ENCODE results near the gene EIF3A. TPM values are rescaled to one million over a fixed set of nuclear protein-coding genes. Genes with fewer than 3 reads are reported as not detected.

EIF3A gene
- total and polyA plus RNA-seq, 2 of the 8 experiments (the other 6 are each of a cell fraction or from before 2014, with no cell fraction given): 26.8 to 209 TPM

GRCh38 chr10:119100434-119101238 is 20.0 kb upstream of the EIF3A start:
- H2BK120ac ChIP-seq (replicated peaks; ENCODE audit: low read depth, low read length): no peak overlapping the region
- no peak overlapping the region for H4K91ac ChIP-seq (replicated peaks; ENCODE audit: insufficient read length, low read length)
- DNase-seq (ENCODE audit: low read depth in 1 of 2, low spot score in 2 of 2) (no peak), FAIRE-seq (no peak)
- CTCF ChIA-PET (ENCODE audit: partially characterized antibody): interaction anchor here (0.6 to 1.7 kb wide), 7 partner anchors 16 to 389 kb away, joined by 3 to 5 read pairs (median 3); no protein-coding TSS in a partner anchor
- H2AK5ac ChIP-seq (ENCODE audit: low read depth, low read length): no peak overlapping the region
- H2BK15ac ChIP-seq (ENCODE audit: low read length): no peak overlapping the region
- no peak overlapping the region for H2AFZ ChIP-seq (ENCODE audit: low read length)
- no peak overlapping the region for H3K23ac ChIP-seq (ENCODE audit: insufficient read length)
- H3K4me1 ChIP-seq (replicated peaks in 1 of 4; ENCODE audit: control insufficient read depth in 3 of 4, insufficient read depth in 4 of 4, low read length in 3 of 4): peaks cover 0 to 3% (median 0%) of the 10 kb centered on the region in 4 experiments; a peak in 1 of 7 replicates
- H3K27me3 ChIP-seq (replicated peaks in 1 of 4; ENCODE audit: control insufficient read depth in 3 of 4, extremely low read depth in 1 of 4, insufficient read depth in 3 of 4, low read length in 3 of 4): no peaks in the 10 kb centered on the region
- no peaks in the 10 kb centered on the region for H3K79me1 ChIP-seq (ENCODE audit: low read depth, low read length)
- no peak overlapping the region for H2BK12ac ChIP-seq (ENCODE audit: low read depth, low read length)
- no peak overlapping the region for H3K18ac ChIP-seq (ENCODE audit: extremely low read depth, low read length)
- no peak overlapping the region for H2BK5ac ChIP-seq (ENCODE audit: low read depth, low read length)
- H4K8ac ChIP-seq (ENCODE audit: extremely low read depth, insufficient read depth, low read length): no peak overlapping the region
- H3K9ac ChIP-seq (replicated peaks in 1 of 4; ENCODE audit: extremely low read depth in 1 of 4, low read depth in 3 of 4, low read length in 3 of 4): no peak overlapping the region
- 84% methylated on average over 3 of the region's 3 CpGs; no CpG with 5 or more reads in 1 of the 2 experiments for WGBS, 2 experiments (ENCODE audit: extremely low coverage in 1 of 2, insufficient coverage in 1 of 2, insufficient read length in 1 of 2, insufficient replicate concordance in 2 of 2, low coverage in 1 of 2, low lambda C conversion rate in 2 of 2, missing lambda C conversion rate in 1 of 2)
- H4K5ac ChIP-seq (ENCODE audit: insufficient read length, low read depth, low read length): no peak overlapping the region
- no peak overlapping the region for H3K27ac ChIP-seq (ENCODE audit: low read depth, low read length)
- no peak overlapping the region for H3K56ac ChIP-seq (replicated peaks; ENCODE audit: insufficient read length, low read depth, low read length)
- TF ChIP-seq E2F6 (IDR thresholded peaks at IDR 0.05) (no peak), NRF1 (IDR thresholded peaks at IDR 0.05; ENCODE audit: low read depth, low read length) (no peak), TBP (IDR thresholded peaks at IDR 0.05; ENCODE audit: low read depth, low read length) (no peak), SP2 (IDR thresholded peaks at IDR 0.05; ENCODE audit: low read length) (no peak), SIN3A (conservative IDR thresholded peaks at IDR 0.05 in 1 of 2, IDR thresholded peaks at IDR 0.05 in 1 of 2; ENCODE audit: low read depth in 1 of 2, low read length in 2 of 2) (no peak), SIRT6 (IDR thresholded peaks at IDR 0.05; ENCODE audit: low read length) (no peak), POLR2AphosphoS5 (IDR thresholded peaks at IDR 0.05; ENCODE audit: low read depth, low read length) (no peak), GTF2F1 (IDR thresholded peaks at IDR 0.05; ENCODE audit: borderline replicate concordance, low read depth, low read length) (no peak), CREB1 (IDR thresholded peaks at IDR 0.05) (no peak)
- H3K23me2 ChIP-seq (ENCODE audit: low read depth, low read length): peaks cover 6% of the 10 kb centered on the region; the same call in 1 of the 2 replicates
- POLR2A ChIA-PET (ENCODE audit: partially characterized antibody): interaction anchor here (0.6 to 1.3 kb wide), 4 partner anchors 18 to 685 kb away, joined by 3 to 7 read pairs (median 4); partner anchors contain the start of gene EIF3A
- peaks cover 0 to 10% of the 10 kb centered on the region in 2 experiments; a peak in 2 of 4 replicates for H3K79me2 ChIP-seq (ENCODE audit: control insufficient read depth in 1 of 2, insufficient read depth in 2 of 2, low read length in 2 of 2)
- H3K4me2 ChIP-seq (ENCODE audit: insufficient read depth in 1 of 2, low read depth in 2 of 2, low read length in 2 of 2): no peak overlapping the region
- no peak overlapping the region for H3K4ac ChIP-seq (replicated peaks; ENCODE audit: insufficient read length, low read depth, low read length)
- H2BK20ac ChIP-seq (ENCODE audit: low read length): no peak overlapping the region
- H3K36me3 ChIP-seq (ENCODE audit: control insufficient read depth in 2 of 4, insufficient read depth in 4 of 4, low read length in 3 of 4): no peaks in the 10 kb centered on the region
- no peak overlapping the region for H3K4me3 ChIP-seq (ENCODE audit: extremely low read depth in 1 of 4, insufficient read depth in 2 of 4, low read depth in 3 of 4, low read length in 4 of 4)
- H3K14ac ChIP-seq (ENCODE audit: insufficient read length): no peak overlapping the region
- no peaks in the 10 kb centered on the region for H4K20me1 ChIP-seq (replicated peaks in 1 of 2; ENCODE audit: control insufficient read depth in 1 of 2, insufficient read depth in 2 of 2, low read length in 2 of 2)
- H3K9me3 ChIP-seq (ENCODE audit: insufficient read depth in 2 of 2, low read depth in 1 of 2, low read length in 1 of 2): no peaks in the 10 kb centered on the region
